KMS-11 (cell line): ENCODE results near the gene SEMA4F.

ENCODE experiments used
- H2AFZ ChIP-seq: fragments of 200-600 bp; sonication (generic); 2 replicates; pipeline ENCODE4 v1.6.1; 2016; ENCODE audit warnings: antibody characterized with exemption, mixed run types, low read depth
- H3K27ac ChIP-seq: fragments of 200-600 bp; sonication (generic); 2 replicates; pipeline ENCODE4 v1.6.1; 2016; ENCODE audit warnings: mild to moderate bottlenecking, mixed run types
- H3K27me3 ChIP-seq: fragments of 200-600 bp; sonication (generic); 2 replicates; pipeline ENCODE4 v1.6.1; 2017; ENCODE audit warnings: mild to moderate bottlenecking, low read depth, mixed run types, moderate library complexity; ENCODE audit not compliant: insufficient read depth
- H3K36me3 ChIP-seq: fragments of 200-600 bp; sonication (generic); 2 replicates; pipeline ENCODE4 v1.6.1; 2017; ENCODE audit warnings: mild to moderate bottlenecking, mixed run types; ENCODE audit not compliant: insufficient read depth
- H3K4me1 ChIP-seq: fragments of 200-600 bp; sonication (generic); 2 replicates; pipeline ENCODE4 v1.6.1; 2016; ENCODE audit warnings: mild to moderate bottlenecking, low read depth, mixed run types; ENCODE audit not compliant: poor library complexity, severe bottlenecking
- H3K4me2 ChIP-seq: fragments of 200-600 bp; sonication (generic); 2 replicates; pipeline ENCODE4 v1.7.0; 2016; ENCODE audit warnings: mild to moderate bottlenecking, mixed run types
- H3K4me3 ChIP-seq: fragments of 200-600 bp; sonication (generic); IDR thresholded peaks from 2 replicates; pipeline ENCODE4 v1.6.1; 2017; ENCODE audit warnings: low read depth, low read length, mixed read lengths; ENCODE audit not compliant: insufficient read depth
- H3K79me2 ChIP-seq: fragments of 200-600 bp; sonication (generic); 2 replicates; pipeline ENCODE4 v1.6.1; 2016; ENCODE audit warnings: low read depth, mixed run types; ENCODE audit not compliant: insufficient read depth
- H3K9ac ChIP-seq: fragments of 200-600 bp; sonication (generic); 2 replicates; pipeline ENCODE4 v1.6.1; 2016; ENCODE audit warnings: mild to moderate bottlenecking, mixed run types
- H4K20me1 ChIP-seq: fragments of 200-600 bp; sonication (generic); 2 replicates; pipeline ENCODE4 v1.6.1; 2016; ENCODE audit warnings: mild to moderate bottlenecking, mixed run types; ENCODE audit not compliant: insufficient read depth
- CTCF ChIP-seq: fragments of 200-600 bp; sonication (generic); conservative IDR thresholded peaks from 2 replicates; pipeline ENCODE4 v1.6.1; 2017; ENCODE audit warnings: low read depth, mild to moderate bottlenecking, antibody characterized with exemption, low read length, moderate library complexity, mixed read lengths

The SEMA4F gene

GRCh38 chr2:74719066-74719465, 65.0 kb downstream of the SEMA4F start:
- H3K4me1 ChIP-seq, result no peaks in the 10 kb centered on the region
- no peak for TF ChIP-seq CTCF
- H2AFZ ChIP-seq, result no peak overlapping the region
- H3K36me3 ChIP-seq, result no peaks in the 10 kb centered on the region
- H3K79me2 ChIP-seq, result no peaks in the 10 kb centered on the region
- no peak overlapping the region for H3K27ac ChIP-seq
- H3K4me3 ChIP-seq, result no peak overlapping the region
- H3K4me2 ChIP-seq, result no peak overlapping the region
- no peak overlapping the region for H3K9ac ChIP-seq
- no peaks in the 10 kb centered on the region for H3K27me3 ChIP-seq
- H4K20me1 ChIP-seq, result no peaks in the 10 kb centered on the region

- no peak overlapping the region for H3K27ac ChIP-seq
- H4K20me1 ChIP-seq, result no peaks in the 10 kb centered on the region
- H3K4me3 ChIP-seq, result no peak overlapping the region
- H3K36me3 ChIP-seq, result no peaks in the 10 kb centered on the region
- no peak overlapping the region for H3K4me2 ChIP-seq
- TF ChIP-seq CTCF, result no peak
- no peak overlapping the region for H2AFZ ChIP-seq
- peaks cover 4% of the 10 kb centered on the region for H3K4me1 ChIP-seq
- H3K79me2 ChIP-seq, result no peaks in the 10 kb centered on the region
- H3K9ac ChIP-seq, result no peak overlapping the region
- H3K27me3 ChIP-seq, result no peaks in the 10 kb centered on the region
Measured at GRCh38 chr2:74721316-74721715, 67.3 kb downstream of the SEMA4F start.

GRCh38 chr2:74724496-74724895, 70.4 kb downstream of the SEMA4F start:
- TF ChIP-seq CTCF, result no peak
- H3K27ac ChIP-seq, result no peak overlapping the region
- no peak overlapping the region for H3K4me3 ChIP-seq
- no peak overlapping the region for H3K4me2 ChIP-seq
- no peaks in the 10 kb centered on the region for H3K79me2 ChIP-seq
- no peak overlapping the region for H2AFZ ChIP-seq
- no peaks in the 10 kb centered on the region for H3K36me3 ChIP-seq
- peaks cover 5% of the 10 kb centered on the region for H3K4me1 ChIP-seq
- no peaks in the 10 kb centered on the region for H3K27me3 ChIP-seq
- no peak overlapping the region for H3K9ac ChIP-seq
- no peaks in the 10 kb centered on the region for H4K20me1 ChIP-seq

- Histone ChIP-seq H3K4me1 (peaks cover 5% of the 10 kb centered on the region), H3K79me2 (no peaks in the 10 kb centered on the region), H3K36me3 (no peaks in the 10 kb centered on the region), H3K27ac (no peak overlapping the region), H4K20me1 (no peaks in the 10 kb centered on the region), H3K27me3 (no peaks in the 10 kb centered on the region), H3K9ac (no peak overlapping the region), H2AFZ (no peak overlapping the region), H3K4me3 (no peak overlapping the region), H3K4me2 (no peak overlapping the region)
- TF ChIP-seq CTCF, result no peak
Measured at GRCh38 chr2:74725287-74725686, 71.2 kb downstream of the SEMA4F start.

GRCh38 chr2:74728842-74729241, 74.8 kb downstream of the SEMA4F start:
- H3K4me2 ChIP-seq, result no peak overlapping the region
- H3K79me2 ChIP-seq, result no peaks in the 10 kb centered on the region
- H3K27me3 ChIP-seq, result no peaks in the 10 kb centered on the region
- H3K4me3 ChIP-seq, result no peak overlapping the region
- no peak overlapping the region for H2AFZ ChIP-seq
- H3K27ac ChIP-seq, result no peak overlapping the region
- H3K9ac ChIP-seq, result no peak overlapping the region
- no peaks in the 10 kb centered on the region for H4K20me1 ChIP-seq
- peaks cover 34% of the 10 kb centered on the region for H3K4me1 ChIP-seq
- H3K36me3 ChIP-seq, result no peaks in the 10 kb centered on the region
- TF ChIP-seq CTCF, result no peak
